ENCODE results near the gene FOXE3.
A peak's percentile ranks its signal among the peaks of the same experiment; 100 is the strongest.

FOXE3 gene

GRCh38 chr1:47435506-47436303 is 19.6 kb downstream of the FOXE3 start:
- no peak for DNase-seq (ENCODE audit: low spot score)

GRCh38 chr1:47436304-47436978 is 20.4 kb downstream of the FOXE3 start:
- peak; percentile 65 for DNase-seq (ENCODE audit: low spot score)

GRCh38 chr1:47436979-47437446 is 20.9 kb downstream of the FOXE3 start:
- no peak for DNase-seq (ENCODE audit: low spot score)

GRCh38 chr1:47437447-47438164 is 21.5 kb downstream of the FOXE3 start, which contains the start of gene FOXD2:
Gene FOXD2 (plus strand): TSS chr1:47438044. CDS start chr1:47438136, 92 bp downstream.
- peak; percentile 89 for DNase-seq (ENCODE audit: low spot score)

GRCh38 chr1:47438165-47439016 is 22.3 kb downstream of the FOXE3 start:
- peak; percentile 21 for DNase-seq (ENCODE audit: low spot score)

- no peak for DNase-seq (ENCODE audit: low spot score)
Measured at GRCh38 chr1:47439017-47439818, 23.1 kb downstream of the FOXE3 start.

GRCh38 chr1:47439819-47440598 is 23.9 kb downstream of the FOXE3 start:
- no peak for DNase-seq (ENCODE audit: low spot score)

- no peak for DNase-seq (ENCODE audit: low spot score)
Measured at GRCh38 chr1:47440599-47441081, 24.6 kb downstream of the FOXE3 start.

GRCh38 chr1:47441450-47442106 is 25.5 kb downstream of the FOXE3 start:
- DNase-seq (ENCODE audit: low spot score), result no peak

GRCh38 chr1:47442202-47442601 is 26.1 kb downstream of the FOXE3 start:
- no peak for DNase-seq (ENCODE audit: low spot score)

GRCh38 chr1:47442842-47443529 is 26.9 kb downstream of the FOXE3 start:
- DNase-seq (ENCODE audit: low spot score), result no peak

- no peak for DNase-seq (ENCODE audit: low spot score)
Measured at GRCh38 chr1:47443530-47444296, 27.6 kb downstream of the FOXE3 start.

- DNase-seq (ENCODE audit: low spot score), result no peak
Measured at GRCh38 chr1:47444297-47444561, 28.1 kb downstream of the FOXE3 start.

GRCh38 chr1:47444562-47445465 is 28.7 kb downstream of the FOXE3 start:
- no peak for DNase-seq (ENCODE audit: low spot score)

GRCh38 chr1:47445823-47446550 is 29.9 kb downstream of the FOXE3 start:
- no peak for DNase-seq (ENCODE audit: low spot score)

GRCh38 chr1:47448462-47449222 is 32.6 kb downstream of the FOXE3 start:
- no peak for DNase-seq (ENCODE audit: low spot score)

Data from CD4-positive, alpha-beta T cell treated with Interleukin-6 at 100 ng/mL for 8 hours (primary cell).